Nucleus accumbens (tissue), 56 donors: ENCODE results near the gene MORN5.

Experiments
- DNase-seq, 56 donors: peaks; one replicate each; lab custom pipeline; 2025; lab: John Stamatoyannopoulos, UW

MORN5 gene

GRCh38 chr9:122124048-122124447 is 35.7 kb upstream of the MORN5 start:
- DNase-seq: no peak

GRCh38 chr9:122124528-122124927 is 35.2 kb upstream of the MORN5 start:
- DNase-seq: no peak

GRCh38 chr9:122125158-122125508 is 34.6 kb upstream of the MORN5 start:
- DNase-seq: peak in 54 of 56 donors; percentile 36 to 90 (median 76)

- DNase-seq: peak in 1 of 56 donors; percentile 42
Measured at GRCh38 chr9:122125509-122126330, 34.0 kb upstream of the MORN5 start.

- peak in 8 of 56 donors; percentile 17 to 73 (median 40) for DNase-seq
Measured at GRCh38 chr9:122126331-122127261, 33.1 kb upstream of the MORN5 start.

GRCh38 chr9:122127396-122127798 is 32.3 kb upstream of the MORN5 start:
- peak in 35 of 56 donors; percentile 21 to 90 (median 60) for DNase-seq

GRCh38 chr9:122128007-122128968 is 31.4 kb upstream of the MORN5 start:
- no peak for DNase-seq

- DNase-seq: no peak
Measured at GRCh38 chr9:122128969-122129343, 30.8 kb upstream of the MORN5 start.

- no peak for DNase-seq
Measured at GRCh38 chr9:122129969-122130368, 29.7 kb upstream of the MORN5 start.

GRCh38 chr9:122130837-122131236 is 28.9 kb upstream of the MORN5 start:
- no peak for DNase-seq

GRCh38 chr9:122131401-122132001 is 28.2 kb upstream of the MORN5 start:
- peak in 4 of 56 donors; percentile 18 to 44 (median 28) for DNase-seq

- no peak for DNase-seq
Measured at GRCh38 chr9:122132539-122132938, 27.2 kb upstream of the MORN5 start.

GRCh38 chr9:122133263-122133983 is 26.3 kb upstream of the MORN5 start:
- no peak for DNase-seq

GRCh38 chr9:122133984-122134535 is 25.6 kb upstream of the MORN5 start:
- DNase-seq: no peak

- peak in 3 of 56 donors; percentile 23 to 58 (median 26) for DNase-seq
Measured at GRCh38 chr9:122134822-122135528, 24.7 kb upstream of the MORN5 start.

- no peak for DNase-seq
Measured at GRCh38 chr9:122135529-122135859, 24.2 kb upstream of the MORN5 start.

- peak in 10 of 56 donors; percentile 15 to 54 (median 28) for DNase-seq
Measured at GRCh38 chr9:122138560-122139268, 21.0 kb upstream of the MORN5 start.
